Lung (tissue), 12 donors: ENCODE data around the gene ANK3. TPM values are rescaled to one million over a fixed set of nuclear protein-coding genes. Genes with fewer than 3 reads are reported as not detected.

Source experiments
- ATAC-seq: fragments of 200-7000 bp; cut with Tn5 transposase; one replicate; pipeline ENCODE4 v1.9.1; 2020; ENCODE audit warnings: moderate number of reproducible peaks; ENCODE audit not compliant: insufficient read depth, low FRiP score
- DNase-seq, 3 donors: peaks; one replicate each; pipeline ENCODE4 v3.0.0-alpha.2; 2013 to 2017
- H3K27ac ChIP-seq, 2 donors: one replicate each; pipeline ENCODE4 v1.5.1; 2013; ENCODE audit warnings: mild to moderate bottlenecking in 2 of 2, moderate library complexity in 2 of 2, control low read depth in 1 of 2, inconsistent platforms in 1 of 2, low read depth in 1 of 2, low read length in 1 of 2
- H3K27me3 ChIP-seq, 3 donors: one replicate each; pipeline ENCODE4 v1.5.1; 2013; ENCODE audit warnings: low read length in 2 of 3; ENCODE audit not compliant: control insufficient read depth in 3 of 3, insufficient read depth in 3 of 3
- H3K36me3 ChIP-seq, 4 donors: one replicate each; pipeline ENCODE4 v1.5.1; 2013; ENCODE audit warnings: low read length in 4 of 4, mild to moderate bottlenecking in 1 of 4, moderate library complexity in 1 of 4; ENCODE audit not compliant: control insufficient read depth in 4 of 4, insufficient read depth in 4 of 4
- H3K4me1 ChIP-seq, 5 donors: one replicate each; pipeline ENCODE4 v1.5.1; 2013; ENCODE audit warnings: low read length in 5 of 5, mild to moderate bottlenecking in 2 of 5, moderate library complexity in 1 of 5; ENCODE audit not compliant: control insufficient read depth in 5 of 5, insufficient read depth in 5 of 5
- H3K4me3 ChIP-seq: one replicate; pipeline ENCODE4 v1.5.1; 2013; ENCODE audit warnings: mild to moderate bottlenecking, control low read depth, moderate library complexity
- H3K9ac ChIP-seq, 2 donors: one replicate each; pipeline ENCODE4 v1.5.1; 2013; ENCODE audit warnings: low read length in 2 of 2, control low read depth in 1 of 2; ENCODE audit not compliant: insufficient read depth in 1 of 2
- H3K9me3 ChIP-seq, 4 donors: one replicate each; pipeline ENCODE4 v1.5.1; 2013; ENCODE audit warnings: low read length in 3 of 4, mild to moderate bottlenecking in 1 of 4, moderate library complexity in 1 of 4; ENCODE audit not compliant: control insufficient read depth in 4 of 4, insufficient read depth in 3 of 4
- CTCF ChIP-seq: IDR thresholded peaks from 2 replicates; pipeline ENCODE4 v1.5.1; 2012; ENCODE audit warnings: mild to moderate bottlenecking; ENCODE audit errors: control extremely low read depth, extremely low read depth
- WGBS, 2 donors: extraction: QIAGEN DNeasy Blood & Tissue Kit; methylation state at CpG; one replicate each; pipeline ENCODE4 v1.1.7; 2013; 5-methylcytosine and 5-hydroxymethylcytosine counted together
- polyA plus RNA-seq, 2 donors: library from polyadenylated mRNA; stranded (reverse); fragments of 200-250 nt; gene quantifications; one replicate each; pipeline ENCODE4 v1.2.1, GENCODE V29; 2013
- total RNA-seq, 2 donors: library from RNA; depleted of rRNA in 1 of 2; stranded (reverse); fragments of >200 nt in 1 of 2; gene quantifications; one replicate each; pipeline ENCODE4 v1.2.1, GENCODE V29; 2014 to 2021
- donor health status: control.
- donor health status: control.
- donor health status: Bipolar disorder and iron deficiency.
- donor health status: healthy.
- donor health status: DM: yes; HTN: yes; CAD: no.

The ANK3 gene
- total and polyA plus RNA-seq, 4 donors, result 10.4 to 96.0 (median 46.4) TPM

GRCh38 chr10:60382946-60383681, 6.6 kb downstream of the ANK3 start:
- H3K9me3 ChIP-seq, result no peaks in the 10 kb centered on the region
- no peak overlapping the region for H3K9ac ChIP-seq
- DNase-seq (no peak), ATAC-seq (no peak)
- peaks cover 0 to 8% (median 0%) of the 10 kb centered on the region in 5 donors for H3K4me1 ChIP-seq
- no peak for TF ChIP-seq CTCF
- H3K36me3 ChIP-seq, result no peaks in the 10 kb centered on the region
- no peak overlapping the region for H3K4me3 ChIP-seq
- no peaks in the 10 kb centered on the region for H3K27me3 ChIP-seq
- WGBS, 2 donors, result 85 to 97% methylated on average over 1 of the region's 1 CpG
- no peak overlapping the region for H3K27ac ChIP-seq

- H3K4me3 ChIP-seq, result no peak overlapping the region
- H3K36me3 ChIP-seq, result no peaks in the 10 kb centered on the region
- H3K9ac ChIP-seq, result no peak overlapping the region
- no peaks in the 10 kb centered on the region for H3K9me3 ChIP-seq
- no peak overlapping the region for H3K27ac ChIP-seq
- peaks cover 0 to 8% (median 0%) of the 10 kb centered on the region in 5 donors for H3K4me1 ChIP-seq
- no peak for ATAC-seq
- no peaks in the 10 kb centered on the region for H3K27me3 ChIP-seq
- WGBS, 2 donors, result 92 to 96% methylated on average over 5 of the region's 5 CpGs
- DNase-seq, result no peak
- no peak for TF ChIP-seq CTCF
Observed at GRCh38 chr10:60380781-60381180, 8.9 kb downstream of the ANK3 start.

GRCh38 chr10:60377955-60378354, 11.7 kb downstream of the ANK3 start:
- peaks cover 0 to 2% (median 0%) of the 10 kb centered on the region in 5 donors for H3K4me1 ChIP-seq
- DNase-seq (no peak), ATAC-seq (no peak)

More at GRCh38 chr10:60377955-60378354, 11.7 kb downstream of the ANK3 start:
- Histone ChIP-seq H3K9me3 (no peaks in the 10 kb centered on the region), H3K4me3 (no peak overlapping the region), H3K36me3 (no peaks in the 10 kb centered on the region), H3K27me3 (no peaks in the 10 kb centered on the region), H3K9ac (no peak overlapping the region), H3K27ac (no peak overlapping the region)
- no peak for TF ChIP-seq CTCF
- 84 to 85% methylated on average over 1 of the region's 1 CpG for WGBS, 2 donors
